ENCODE measurements around the gene ADAMTS8. TPM values are rescaled to one million over a fixed set of nuclear protein-coding genes. Genes with fewer than 3 reads are reported as not detected.

Gene ADAMTS8
- total RNA-seq, 1 experiment from 2014 or later: 0.15 TPM

- DNase-seq (ENCODE audit: low read depth, low spot score): no peak
- no TSS peak for BruUV-seq (replicated peaks)
- ATAC-seq: no peak
- intact Hi-C loops (cut with micrococcal nuclease; ENCODE audit: unreplicated experiment) (no loop called here), in situ Hi-C loops (cut with HindIII; ENCODE audit: low pct_unique_long_range_greater_than_20kb, low sequenced_read_pairs) (no loop called here)
- TF ChIP-seq SIN3A (IDR thresholded peaks at IDR 0.05; ENCODE audit: borderline replicate concordance, insufficient read depth, low read depth, low read length) (no peak), POLR2AphosphoS5 (IDR thresholded peaks at IDR 0.05; ENCODE audit: low read depth, low read length) (no peak), TCF7L2 (IDR thresholded peaks at IDR 0.05; ENCODE audit: low read depth, low read length) (no peak), REST (IDR thresholded peaks at IDR 0.05; ENCODE audit: insufficient read depth in 1 of 2, low read depth in 2 of 2, low read length in 1 of 2) (no peak), CTCF (IDR thresholded peaks at IDR 0.05) (no peak)
- Histone ChIP-seq H3K9me3 (ENCODE audit: control insufficient read depth, insufficient read depth, low read depth, low read length) (no peaks in the 10 kb centered on the region), H3K36me3 (ENCODE audit: control insufficient read depth, insufficient read depth, low read length) (no peaks in the 10 kb centered on the region), H3K27ac (ENCODE audit: low read length) (no peak overlapping the region), H3K4me3 (ENCODE audit: low read depth in 2 of 2, low read length in 2 of 2) (no peak overlapping the region), H3K4me1 (ENCODE audit: control insufficient read depth, insufficient read depth, low read length) (no peaks in the 10 kb centered on the region), H3K27me3 (ENCODE audit: control insufficient read depth, insufficient read depth, low read length) (peaks cover 3% of the 10 kb centered on the region; the same call in 1 of the 2 replicates)
- ChIA-PET CTCF (interaction anchor here (0.6 kb wide), 1 partner anchor 83 kb away, joined by 3 read pairs; no protein-coding TSS in a partner anchor), POLR2A (no interaction called here)
Observed at GRCh38 chr11:130394615-130395014, 33.8 kb downstream of the ADAMTS8 start.

- DNase-seq (ENCODE audit: low read depth, low spot score) (no peak), ATAC-seq (no peak)
- in situ Hi-C loops (cut with HindIII; ENCODE audit: low pct_unique_long_range_greater_than_20kb, low sequenced_read_pairs) (no loop called here), intact Hi-C loops (cut with micrococcal nuclease; ENCODE audit: unreplicated experiment) (no loop called here)
- no peaks in the 10 kb centered on the region for H3K4me1 ChIP-seq (ENCODE audit: control insufficient read depth, insufficient read depth, low read length)
- ChIA-PET POLR2A (no interaction called here), CTCF (no interaction called here)
- no peaks in the 10 kb centered on the region for H3K36me3 ChIP-seq (ENCODE audit: control insufficient read depth, insufficient read depth, low read length)
- BruUV-seq (replicated peaks): no TSS peak
- H3K27ac ChIP-seq (ENCODE audit: low read length): no peak overlapping the region
- H3K27me3 ChIP-seq (ENCODE audit: control insufficient read depth, insufficient read depth, low read length): no peaks in the 10 kb centered on the region; the same call in 1 of the 2 replicates
- no peaks in the 10 kb centered on the region for H3K9me3 ChIP-seq (ENCODE audit: control insufficient read depth, insufficient read depth, low read depth, low read length)
- no peak overlapping the region for H3K4me3 ChIP-seq (ENCODE audit: low read depth in 2 of 2, low read length in 2 of 2)
- no peak for TF ChIP-seq CTCF (IDR thresholded peaks at IDR 0.05)
- TF ChIP-seq REST (IDR thresholded peaks at IDR 0.05; ENCODE audit: insufficient read depth in 1 of 2, low read depth in 2 of 2, low read length in 1 of 2): no peak
- TF ChIP-seq POLR2AphosphoS5 (IDR thresholded peaks at IDR 0.05; ENCODE audit: low read depth, low read length): no peak
- TF ChIP-seq TCF7L2 (IDR thresholded peaks at IDR 0.05; ENCODE audit: low read depth, low read length): no peak
- no peak for TF ChIP-seq SIN3A (IDR thresholded peaks at IDR 0.05; ENCODE audit: borderline replicate concordance, insufficient read depth, low read depth, low read length)
Observed at GRCh38 chr11:130391711-130392110, 36.7 kb downstream of the ADAMTS8 start.
